ENCODE results near the gene CD226. TPM values are rescaled to one million over a fixed set of nuclear protein-coding genes. Genes with fewer than 3 reads are reported as not detected.

CD226 gene
- total and polyA plus RNA-seq, 9 donors = 0.17 to 1.5 (median 1.2) TPM

DNA sequence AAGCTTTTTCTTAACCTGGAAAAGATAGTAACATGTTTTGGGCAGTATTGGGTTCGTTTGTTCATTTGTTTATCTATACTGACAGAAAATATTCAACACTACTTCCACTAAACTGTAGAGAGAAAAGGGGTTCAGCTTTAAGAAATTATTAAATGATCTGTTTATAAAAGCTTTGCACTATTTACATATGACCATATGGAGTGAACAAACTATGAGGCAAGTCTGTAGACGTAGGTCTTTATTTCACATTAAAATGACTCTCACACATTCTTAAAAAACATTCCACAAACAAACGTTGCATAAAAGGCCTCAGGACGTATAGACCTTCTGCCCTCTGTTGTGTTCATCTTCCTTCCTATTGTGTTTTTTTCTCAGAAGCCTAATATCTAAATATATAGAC is 94.6 kb downstream of the CD226 start:
- Histone ChIP-seq H3K4me3 (no peak overlapping the region), H3K36me3 (no peaks in the 10 kb centered on the region), H3K9me3 (no peaks in the 10 kb centered on the region), H3K27ac (no peak overlapping the region), H3K27me3 (no peaks in the 10 kb centered on the region), H3K4me1 (ENCODE audit: insufficient read depth) (no peaks in the 10 kb centered on the region)
- 48 to 67% (median 61%) methylated on average over 4 of the region's 4 CpGs for WGBS, 3 donors
- DNase-seq = no peak
- intact Hi-C loops (cut with DNase I) = no loop called here
- TF ChIP-seq EP300 (IDR thresholded peaks at IDR 0.05) (no peak), CTCF (IDR thresholded peaks at IDR 0.05) (no peak), POLR2A (IDR thresholded peaks at IDR 0.05) (no peak)

DNA sequence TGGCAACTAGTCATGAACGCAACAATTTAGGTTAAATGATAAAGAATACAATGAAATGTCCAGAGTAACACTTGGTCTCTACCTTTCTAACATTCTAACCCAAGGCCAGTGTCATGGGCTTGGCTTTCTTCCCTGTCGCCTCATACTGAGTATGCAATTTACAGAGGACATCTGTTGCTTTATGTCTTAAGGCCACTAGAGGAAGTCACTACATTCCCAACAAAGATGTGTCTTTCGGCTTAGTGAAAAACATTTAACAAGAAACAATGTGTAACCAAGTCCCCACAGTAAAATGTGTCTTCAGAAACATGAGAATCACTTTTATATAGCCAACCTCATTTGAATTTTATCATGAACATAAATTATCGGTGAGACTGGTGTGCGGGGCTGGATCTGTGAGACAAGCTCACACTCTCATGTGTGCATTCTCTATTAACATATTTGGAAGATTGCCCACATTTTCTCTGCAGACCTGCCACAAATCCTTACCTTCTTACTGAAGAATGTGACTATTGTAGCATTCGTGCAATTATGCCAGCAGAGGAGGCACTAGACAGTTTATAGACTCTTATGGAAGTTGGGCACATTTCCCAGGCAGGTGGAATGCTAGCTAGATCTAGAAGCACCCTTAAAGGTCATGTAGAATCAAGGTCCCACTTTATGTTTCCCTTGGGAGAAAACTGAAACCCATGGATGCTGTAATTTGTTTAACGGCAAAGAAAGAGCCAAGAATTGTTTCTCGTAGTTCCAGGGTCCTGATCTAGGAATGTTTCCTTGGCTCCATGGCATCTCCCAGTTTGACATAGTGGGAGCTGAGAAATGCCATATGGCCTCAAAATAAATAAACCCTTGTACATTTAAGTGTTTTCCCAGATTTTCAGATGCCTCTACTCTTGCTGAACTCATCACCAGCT is 101.8 kb downstream of the CD226 start:
- peaks cover 3% of the 10 kb centered on the region for H3K4me1 ChIP-seq (ENCODE audit: insufficient read depth)
- TF ChIP-seq EP300 (IDR thresholded peaks at IDR 0.05) (no peak), CTCF (IDR thresholded peaks at IDR 0.05) (no peak), POLR2A (IDR thresholded peaks at IDR 0.05) (no peak)
- H3K27ac ChIP-seq = no peak overlapping the region
- H3K27me3 ChIP-seq = no peaks in the 10 kb centered on the region
- no peak for DNase-seq
- 56 to 60% (median 57%) methylated on average over 8 of the region's 8 CpGs for WGBS, 3 donors
- no peak overlapping the region for H3K4me3 ChIP-seq
- no peaks in the 10 kb centered on the region for H3K36me3 ChIP-seq
- intact Hi-C loops (cut with DNase I) = no loop called here
- no peaks in the 10 kb centered on the region for H3K9me3 ChIP-seq

- intact Hi-C loops (cut with DNase I) = no loop called here
- TF ChIP-seq CTCF (IDR thresholded peaks at IDR 0.05) (no peak), POLR2A (IDR thresholded peaks at IDR 0.05) (no peak), EP300 (IDR thresholded peaks at IDR 0.05) (no peak)
- Histone ChIP-seq H3K9me3 (no peaks in the 10 kb centered on the region), H3K27me3 (no peaks in the 10 kb centered on the region), H3K36me3 (no peaks in the 10 kb centered on the region), H3K4me1 (ENCODE audit: insufficient read depth) (peaks cover 3% of the 10 kb centered on the region), H3K4me3 (no peak overlapping the region), H3K27ac (no peak overlapping the region)
- no peak for DNase-seq
- 91 to 95% (median 95%) methylated on average over 2 of the region's 2 CpGs for whole genome bisulfite sequencing, 3 donors
Observed at GRCh38 chr18:69844656-69845055, 103.0 kb downstream of the CD226 start.

DNA sequence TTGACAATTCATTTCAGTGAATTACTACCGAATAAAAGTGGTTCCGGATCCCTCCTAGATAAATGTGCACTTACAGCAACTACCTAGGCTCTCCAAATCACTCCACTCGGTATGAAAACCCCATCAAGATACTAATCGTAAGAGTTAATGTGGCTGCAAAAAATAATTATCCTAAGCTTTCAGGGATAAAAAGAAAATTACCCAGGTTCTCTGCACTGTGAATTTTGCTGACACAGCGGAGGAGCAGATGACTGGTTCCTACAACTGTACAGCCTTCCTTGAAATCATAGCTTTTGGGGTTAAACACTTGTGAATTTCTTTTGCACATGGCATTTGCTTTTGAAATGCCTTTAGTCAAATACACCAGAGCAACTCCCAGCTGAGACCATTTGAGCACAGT is 104.7 kb downstream of the CD226 start:
- WGBS, 3 donors = 76 to 78% (median 77%) methylated on average over 5 of the region's 5 CpGs
- intact Hi-C loops (cut with DNase I) = no loop called here

More for the DNA sequence above, 104.7 kb downstream of the CD226 start:
- Histone ChIP-seq H3K9me3 (no peaks in the 10 kb centered on the region), H3K4me1 (ENCODE audit: insufficient read depth) (peaks cover 3% of the 10 kb centered on the region), H3K4me3 (no peak overlapping the region), H3K27ac (no peak overlapping the region), H3K36me3 (no peaks in the 10 kb centered on the region), H3K27me3 (no peaks in the 10 kb centered on the region)
- TF ChIP-seq EP300 (IDR thresholded peaks at IDR 0.05) (no peak), POLR2A (IDR thresholded peaks at IDR 0.05) (no peak), CTCF (IDR thresholded peaks at IDR 0.05) (no peak)
- DNase-seq = no peak
